GM21381 (cell line): ENCODE results near the gene CMIP.

Experiments used
- ATAC-seq: cut with Tn5 transposase; IDR thresholded peaks from one replicate; pipeline ENCODE4 v1.9.1; 2021; ENCODE audit warnings: mild to moderate bottlenecking, moderate library complexity; ENCODE audit not compliant: unreplicated experiment

The CMIP gene

DNA sequence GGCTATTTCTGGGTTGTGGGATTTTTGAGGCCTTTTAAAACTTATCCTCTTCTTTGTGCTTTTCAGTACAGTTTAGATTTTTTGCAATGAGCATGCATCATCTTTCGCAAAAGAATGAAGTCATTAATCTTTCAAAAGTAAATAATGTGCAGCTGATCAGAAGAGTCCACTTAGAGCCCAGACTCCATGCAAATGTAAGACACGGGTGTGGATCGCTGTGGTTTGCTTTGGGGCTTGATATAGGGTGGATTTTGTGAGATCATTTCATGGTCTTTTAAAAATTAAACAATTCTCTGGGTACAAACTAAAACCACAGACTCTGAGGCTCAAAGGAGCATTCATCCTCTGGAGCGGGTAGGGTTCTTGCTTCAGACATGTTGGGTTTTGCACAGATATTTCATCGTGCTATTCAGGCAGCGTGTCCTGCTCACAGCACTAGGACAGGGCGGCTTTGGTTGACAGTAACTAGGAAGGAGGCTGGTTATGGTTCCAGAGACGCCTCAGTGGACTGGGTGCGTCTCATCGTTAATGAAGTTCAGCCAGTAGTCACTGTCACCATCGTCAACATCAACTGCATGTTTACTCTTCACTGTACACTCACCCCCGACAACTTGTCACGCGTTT, 205.1 kb downstream of the CMIP start:
- ATAC-seq = no peak

GRCh38 chr16:81650281-81650680, 205.7 kb downstream of the CMIP start:
- no peak for ATAC-seq

- no peak for ATAC-seq
Observed at GRCh38 chr16:81650982-81651562, 206.5 kb downstream of the CMIP start.

DNA sequence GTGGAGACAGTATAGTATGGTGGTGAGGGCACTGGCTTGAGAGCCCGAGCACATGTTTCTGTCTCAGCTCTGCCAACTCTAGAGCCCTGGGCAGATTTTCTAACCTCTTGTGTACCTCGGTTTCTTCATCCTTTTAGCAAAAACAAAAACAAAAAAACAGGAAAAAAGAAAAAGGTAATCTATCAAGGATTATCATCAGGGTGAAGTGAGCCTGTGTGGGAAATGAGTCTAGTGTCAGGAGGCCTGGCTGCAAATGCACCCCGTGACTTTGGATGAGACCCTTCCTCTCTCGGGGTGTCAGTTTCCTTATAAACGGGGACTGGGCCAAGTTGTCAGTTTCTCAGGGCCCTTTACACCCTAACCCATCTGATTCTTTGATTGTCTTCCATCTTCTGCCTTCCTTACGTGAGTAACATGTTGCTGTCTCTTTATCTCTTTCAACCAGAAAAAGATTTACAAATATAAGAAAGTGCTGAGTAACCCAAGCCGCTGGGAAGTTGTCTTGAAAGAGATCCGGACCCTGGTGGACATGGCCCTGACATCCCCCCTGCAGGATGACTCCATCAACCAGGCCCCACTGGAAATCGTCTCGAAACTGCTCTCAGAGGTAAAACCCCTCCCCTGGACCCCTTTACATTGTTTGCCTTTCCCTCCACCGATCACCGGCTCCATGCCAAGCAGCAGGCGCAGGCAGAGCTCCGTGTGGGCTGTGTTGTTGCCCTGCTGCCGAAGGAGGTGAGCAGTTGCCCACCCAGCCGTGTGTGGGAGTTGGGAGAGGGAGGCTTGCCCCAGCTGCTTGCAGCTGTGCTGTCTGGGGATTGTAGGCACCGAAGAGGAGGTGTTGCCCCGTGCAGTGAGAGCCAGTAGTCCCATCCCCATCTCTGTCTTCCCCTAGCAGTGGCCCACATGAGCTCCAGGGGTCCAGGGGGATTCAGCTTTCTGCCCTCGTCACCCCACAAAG, 207.4 kb downstream of the CMIP start:
- ATAC-seq = no peak

DNA sequence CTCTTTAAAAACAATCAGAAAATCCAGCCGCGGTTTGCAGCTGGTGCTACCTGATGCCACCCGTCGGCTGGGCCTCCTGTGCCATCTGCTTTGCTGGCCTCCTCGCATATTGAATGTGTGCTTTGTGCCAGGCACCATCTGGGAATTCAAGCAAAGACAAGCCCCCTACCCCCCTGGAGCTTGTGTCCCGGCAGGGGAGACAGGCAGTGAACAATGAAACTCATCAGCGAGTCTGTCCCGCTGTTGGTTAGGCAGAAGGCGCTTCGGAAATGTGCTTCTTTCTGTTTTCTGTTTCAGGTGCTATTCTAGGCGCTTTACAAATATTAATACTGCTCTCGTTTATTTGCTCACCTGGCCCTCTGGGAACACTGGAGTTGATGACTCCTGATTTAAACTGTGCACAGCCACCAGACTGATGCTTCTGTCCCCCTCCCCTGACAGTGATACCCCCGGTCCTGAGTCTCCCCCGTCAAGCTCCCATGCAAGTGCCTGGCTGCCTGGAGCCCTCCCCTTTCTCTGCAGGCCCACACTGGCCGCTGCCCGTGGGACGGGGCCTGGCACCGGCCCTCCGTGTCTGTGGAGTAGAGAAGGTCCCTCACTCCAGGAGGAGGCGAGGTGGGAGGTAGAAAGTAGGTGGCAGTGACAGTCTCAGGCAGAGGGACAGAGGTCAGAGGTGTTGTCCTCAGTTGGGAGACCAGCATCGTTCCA, 208.3 kb downstream of the CMIP start:
- ATAC-seq = no peak

GRCh38 chr16:81654346-81654745, 209.7 kb downstream of the CMIP start:
- ATAC-seq = no peak

GRCh38 chr16:81655469-81656162, 211.0 kb downstream of the CMIP start:
- no peak for ATAC-seq

DNA sequence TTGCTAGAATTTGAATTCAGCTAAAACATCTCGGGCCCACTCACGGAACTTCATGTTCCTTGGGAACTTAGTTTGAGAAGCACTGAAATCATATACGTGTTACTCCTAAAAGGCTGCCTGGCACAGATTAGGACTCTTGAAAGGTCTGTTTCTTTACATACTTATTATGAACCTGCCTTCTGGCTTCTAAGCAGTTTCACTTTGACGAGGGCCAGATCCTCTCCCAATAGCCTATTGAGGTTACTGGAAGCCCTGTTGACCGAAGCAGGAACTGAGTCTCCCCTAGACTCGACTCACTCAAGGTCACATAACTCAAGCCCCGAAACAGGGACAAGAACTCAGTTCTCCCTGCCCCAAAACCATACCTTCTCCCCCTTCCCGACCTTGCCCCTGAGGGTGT, 212.6 kb downstream of the CMIP start:
- no peak for ATAC-seq

DNA sequence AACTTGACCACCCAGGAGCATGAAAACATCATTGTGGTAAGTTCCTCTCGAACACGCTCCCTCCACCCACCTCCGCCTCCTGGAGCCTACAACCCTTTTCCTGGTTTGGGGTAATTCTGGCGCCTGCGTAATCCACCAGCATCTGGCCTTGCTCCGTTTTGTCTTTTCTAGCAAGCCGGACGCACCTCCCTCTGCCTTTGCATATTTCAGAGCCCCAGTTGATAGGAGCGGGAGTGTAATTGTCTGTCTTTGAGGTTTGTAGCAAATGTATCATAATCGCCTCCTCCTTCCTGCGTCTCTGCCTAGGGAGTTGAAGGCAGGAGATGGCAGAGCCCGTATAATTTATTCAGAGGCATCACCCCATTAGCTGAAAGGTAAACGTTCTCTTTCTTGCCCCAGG, 213.2 kb downstream of the CMIP start:
- no peak for ATAC-seq

- ATAC-seq = no peak
Observed at GRCh38 chr16:81658373-81658772, 213.8 kb downstream of the CMIP start.

DNA sequence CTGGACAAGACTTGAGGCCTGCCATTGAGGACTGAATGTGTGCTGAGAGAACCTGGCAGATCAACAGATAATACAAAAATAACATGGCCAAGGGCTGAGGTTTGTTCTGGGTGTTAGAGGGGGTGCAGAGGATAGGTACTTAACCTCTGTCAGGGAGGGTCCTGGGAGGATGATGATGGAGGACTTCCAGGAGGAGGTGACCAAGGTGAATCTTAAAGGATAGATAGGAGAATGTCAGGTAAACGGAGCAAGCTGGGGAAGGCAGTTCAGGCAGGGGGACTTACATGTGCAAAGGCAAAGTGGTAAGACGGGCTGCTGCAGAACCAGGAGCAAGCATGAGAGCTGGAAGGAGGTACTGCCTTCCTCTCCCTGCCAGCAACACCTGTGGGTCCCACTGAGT, 214.6 kb downstream of the CMIP start:
- ATAC-seq = no peak

GRCh38 chr16:81661082-81661481, 216.5 kb downstream of the CMIP start:
- ATAC-seq = no peak

- ATAC-seq = no peak
Observed at GRCh38 chr16:81664153-81664552, 219.5 kb downstream of the CMIP start.

DNA sequence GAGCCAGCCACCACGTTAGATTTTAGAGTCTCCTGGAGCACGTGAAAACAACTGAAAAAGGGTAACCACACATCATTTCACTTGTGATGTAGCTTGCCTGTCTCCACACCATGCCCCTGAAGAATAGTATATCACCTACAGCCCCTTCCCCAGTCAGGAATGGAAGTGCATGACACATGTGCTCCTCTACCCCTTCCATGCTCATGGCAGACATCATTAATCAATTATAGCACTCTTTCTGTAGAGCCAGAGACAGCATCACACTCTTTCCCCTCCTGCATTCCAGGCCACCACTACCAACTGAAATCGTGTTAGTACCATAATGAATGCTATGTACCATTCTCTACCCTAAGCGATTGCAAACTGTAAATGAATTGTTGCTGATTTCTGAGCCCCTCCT, 221.0 kb downstream of the CMIP start:
- no peak for ATAC-seq

DNA sequence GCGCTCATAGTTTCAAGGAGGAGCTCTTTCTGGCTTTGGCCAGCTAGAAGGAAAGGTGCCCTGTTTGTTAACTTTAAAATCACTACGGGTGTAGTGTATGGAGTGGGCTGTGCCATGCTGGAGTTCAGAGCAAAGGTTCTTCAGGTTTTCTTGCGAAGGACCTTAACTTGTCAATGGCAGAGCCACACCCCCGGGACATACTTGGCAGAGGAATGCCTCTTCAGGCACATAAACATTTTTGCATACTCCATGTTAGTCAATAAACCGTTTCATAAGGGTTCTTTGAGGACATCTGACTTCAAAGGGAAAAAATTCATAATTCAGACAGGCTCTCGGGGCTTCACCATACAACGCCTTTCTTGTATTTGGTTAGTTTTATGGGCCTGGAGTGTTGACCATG, 221.5 kb downstream of the CMIP start:
- ATAC-seq = no peak

- no peak for ATAC-seq
Observed at GRCh38 chr16:81668243-81669097, 223.9 kb downstream of the CMIP start.

DNA sequence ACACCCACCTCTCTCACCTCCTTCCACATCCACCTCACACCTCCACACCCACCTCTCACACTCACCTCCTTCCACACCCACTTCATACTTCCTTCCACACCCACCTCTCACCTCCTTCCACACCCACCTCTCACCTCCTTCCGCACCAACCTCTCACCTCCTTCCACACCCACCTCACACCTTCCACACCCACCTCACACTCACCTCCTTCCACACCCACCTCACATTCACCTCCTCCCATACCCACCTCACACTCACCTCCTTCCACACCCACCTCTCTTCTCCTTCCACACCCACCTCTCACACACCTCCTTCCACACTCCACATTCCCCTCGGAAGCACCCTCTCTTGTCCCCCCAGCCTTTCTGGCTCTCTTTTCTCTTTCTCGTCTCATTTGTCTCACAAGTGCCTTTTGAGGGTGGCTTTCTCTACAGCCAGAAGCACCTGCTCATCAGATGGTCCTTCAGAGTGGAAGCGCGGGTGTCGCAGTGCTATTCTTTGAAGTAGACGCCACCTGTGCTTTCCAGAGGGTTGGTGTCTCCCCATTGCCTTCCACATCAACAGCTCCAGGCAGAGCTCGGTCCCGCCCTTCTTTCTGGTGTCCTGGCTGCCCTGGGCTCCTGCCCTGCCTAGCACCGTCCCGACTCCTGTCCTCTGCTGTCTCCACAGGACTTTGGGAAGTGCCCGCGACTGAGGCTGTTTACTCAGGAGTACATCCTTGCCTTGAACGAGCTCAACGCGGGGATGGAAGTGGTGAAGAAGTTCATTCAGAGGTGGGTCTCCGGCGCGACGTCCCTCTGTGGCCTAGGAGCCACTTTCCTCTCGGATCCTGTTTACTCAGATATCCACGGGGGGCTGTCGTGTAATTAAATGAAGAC, 225.1 kb downstream of the CMIP start:
- no peak for ATAC-seq

DNA sequence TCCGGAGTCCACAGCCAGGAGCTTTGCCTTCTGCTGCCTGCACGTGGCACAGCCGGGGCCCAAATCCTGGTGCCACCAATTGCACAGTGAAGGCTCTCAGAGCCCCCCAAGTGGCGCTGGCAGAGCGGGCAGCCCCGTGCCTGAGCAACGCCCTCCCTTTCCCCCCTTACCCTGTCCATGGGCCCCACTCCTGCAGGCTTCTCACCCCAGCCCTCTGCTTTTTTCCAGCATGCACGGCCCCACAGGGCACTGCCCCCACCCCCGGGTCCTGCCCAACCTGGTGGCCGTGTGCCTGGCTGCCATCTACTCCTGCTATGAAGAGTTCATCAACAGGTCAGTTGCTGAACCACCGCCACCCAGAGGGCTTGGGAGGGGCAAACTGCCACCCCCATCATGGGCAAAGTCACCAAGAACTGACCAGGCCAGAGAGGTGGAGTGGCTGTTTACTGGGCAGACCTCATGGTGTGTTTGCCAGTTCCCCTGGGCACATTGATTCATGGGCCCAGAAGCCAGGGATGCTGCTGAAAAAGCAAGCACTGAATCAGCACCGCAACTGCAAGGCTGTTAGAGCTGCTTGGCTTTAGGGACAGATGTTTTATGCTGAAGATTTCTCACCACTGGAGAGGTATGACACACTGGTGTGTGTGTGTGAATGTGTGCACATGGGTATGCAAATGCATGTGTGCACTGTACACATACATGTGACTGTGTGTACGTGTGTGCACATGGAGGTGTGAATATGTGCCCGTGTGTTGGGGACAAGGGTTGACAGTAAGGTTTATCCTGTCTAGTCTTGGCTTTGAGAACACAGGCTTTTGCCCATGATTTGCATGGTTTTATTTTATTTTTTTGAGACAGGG, 227.4 kb downstream of the CMIP start:
- no peak for ATAC-seq
